Endometrial microvascular endothelial cells (primary cell): Measurements from ENCODE around the gene CALML3. TPM values are rescaled to one million over a fixed set of nuclear protein-coding genes. Genes with fewer than 3 reads are reported as not detected.
"Not testable (repeated sequence)": the region's sequence is repeated elsewhere in the genome, so short reads cannot be mapped to it uniquely, and the experiment has no call there.

Experiments used
- in situ Hi-C: cut with HindIII; loops from 2 replicates; pipeline ENCODE4 v1.10.0; 2017; ENCODE audit warnings: low sequenced_read_pairs, low pct_unique_long_range_greater_than_20kb; ENCODE audit errors: inconsistent ontology term
- total RNA-seq: library from RNA; depleted of rRNA; stranded (reverse); fragments of >200 nt; gene quantifications from one replicate; pipeline ENCODE4 v1.2.3, GENCODE V29; 2015; ENCODE audit errors: inconsistent ontology term

The CALML3 gene
- not detected for total RNA-seq

DNA sequence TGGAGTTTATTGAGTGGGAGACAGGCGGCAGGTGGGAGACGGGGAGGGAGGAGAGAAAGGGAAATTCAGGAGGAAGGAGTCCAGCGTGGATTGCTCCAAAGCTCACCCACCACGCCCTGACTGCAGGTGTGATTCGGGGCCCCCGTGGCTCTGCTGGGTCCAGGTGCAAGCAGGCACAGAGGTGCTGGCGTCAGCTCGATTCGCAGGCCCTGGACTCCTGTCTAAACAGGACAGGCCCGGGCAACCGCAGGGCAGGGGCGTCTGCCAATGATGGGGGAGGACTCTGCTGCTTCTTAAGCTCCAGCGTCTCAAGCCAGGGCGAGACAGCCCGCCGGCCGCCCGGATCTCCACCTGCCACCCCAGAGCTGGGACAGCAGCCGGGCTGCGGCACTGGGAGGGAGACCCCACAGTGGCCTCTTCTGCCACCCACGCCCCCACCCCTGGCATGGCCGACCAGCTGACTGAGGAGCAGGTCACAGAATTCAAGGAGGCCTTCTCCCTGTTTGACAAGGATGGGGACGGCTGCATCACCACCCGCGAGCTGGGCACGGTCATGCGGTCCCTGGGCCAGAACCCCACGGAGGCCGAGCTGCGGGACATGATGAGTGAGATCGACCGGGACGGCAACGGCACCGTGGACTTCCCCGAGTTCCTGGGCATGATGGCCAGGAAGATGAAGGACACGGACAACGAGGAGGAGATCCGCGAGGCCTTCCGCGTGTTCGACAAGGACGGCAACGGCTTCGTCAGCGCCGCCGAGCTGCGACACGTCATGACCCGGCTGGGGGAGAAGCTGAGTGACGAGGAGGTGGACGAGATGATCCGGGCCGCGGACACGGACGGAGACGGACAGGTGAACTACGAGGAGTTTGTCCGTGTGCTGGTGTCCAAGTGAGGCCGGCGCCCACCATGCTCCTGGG lies at the start of gene CALML3:
CALML3 (plus strand) TSS at position 321 of the 920 bp plus-strand sequence; CDS start at position 446, 125 bp downstream.
- in situ Hi-C loops, result no loop called here

DNA sequence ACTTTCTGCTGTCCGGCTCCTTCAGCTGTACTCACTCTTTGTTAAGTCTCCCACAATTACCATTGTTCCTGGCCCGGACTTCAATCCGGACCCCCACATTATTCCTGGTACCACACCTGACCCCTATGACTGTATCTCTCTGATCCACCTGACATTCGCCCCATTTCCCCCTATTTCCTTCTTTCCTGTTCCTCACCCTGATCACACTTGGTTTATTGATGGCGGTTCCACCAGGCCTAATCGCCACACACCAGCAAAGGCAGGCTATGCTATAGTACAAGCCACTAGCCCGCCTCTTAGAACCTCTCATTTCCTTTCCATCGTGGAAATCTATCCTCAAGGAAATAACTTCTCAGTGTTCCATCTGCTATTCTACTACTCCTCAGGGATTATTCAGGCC lies 49.7 kb upstream of the CALML3 start:
- in situ Hi-C loops, result not testable (repeated sequence)

DNA sequence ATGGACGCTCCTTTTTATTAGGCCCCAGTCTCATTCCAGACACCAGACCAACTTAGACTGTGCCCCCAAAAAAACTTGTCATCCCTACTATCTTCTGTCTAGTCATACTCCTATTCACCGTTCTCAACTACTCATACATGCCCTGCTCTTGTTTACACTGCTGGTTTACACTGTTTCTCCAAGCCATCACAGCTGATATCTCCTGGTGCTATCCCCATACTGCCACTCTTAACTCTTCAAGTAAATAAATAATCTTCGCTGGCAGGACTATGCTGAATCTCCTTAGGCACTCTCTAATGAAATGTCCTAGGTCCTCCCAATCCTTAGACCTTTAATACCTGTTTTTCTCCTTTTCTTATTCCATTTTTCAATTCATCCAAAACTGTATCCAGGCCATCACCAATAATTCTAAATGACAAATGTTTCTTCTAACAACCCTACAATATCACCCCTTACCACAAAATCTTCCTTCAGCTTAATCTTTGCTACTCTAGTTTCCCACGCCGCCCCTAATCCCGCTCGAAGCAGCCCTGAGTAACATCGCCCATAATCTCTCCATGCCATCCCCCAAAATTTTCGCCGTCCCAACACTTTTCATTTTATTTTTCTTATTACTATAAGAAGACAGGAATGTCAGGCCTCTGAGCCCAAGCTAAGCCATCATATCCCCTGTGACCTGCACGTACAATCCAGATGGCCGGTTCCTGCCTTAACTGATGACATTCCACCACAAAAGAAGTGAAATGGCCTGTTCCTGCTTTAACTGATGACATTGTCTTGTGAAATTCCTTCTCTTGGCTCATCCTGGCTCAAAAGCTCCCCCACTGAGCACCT lies 48.6 kb upstream of the CALML3 start:
- in situ Hi-C loops, result not testable (repeated sequence)

DNA sequence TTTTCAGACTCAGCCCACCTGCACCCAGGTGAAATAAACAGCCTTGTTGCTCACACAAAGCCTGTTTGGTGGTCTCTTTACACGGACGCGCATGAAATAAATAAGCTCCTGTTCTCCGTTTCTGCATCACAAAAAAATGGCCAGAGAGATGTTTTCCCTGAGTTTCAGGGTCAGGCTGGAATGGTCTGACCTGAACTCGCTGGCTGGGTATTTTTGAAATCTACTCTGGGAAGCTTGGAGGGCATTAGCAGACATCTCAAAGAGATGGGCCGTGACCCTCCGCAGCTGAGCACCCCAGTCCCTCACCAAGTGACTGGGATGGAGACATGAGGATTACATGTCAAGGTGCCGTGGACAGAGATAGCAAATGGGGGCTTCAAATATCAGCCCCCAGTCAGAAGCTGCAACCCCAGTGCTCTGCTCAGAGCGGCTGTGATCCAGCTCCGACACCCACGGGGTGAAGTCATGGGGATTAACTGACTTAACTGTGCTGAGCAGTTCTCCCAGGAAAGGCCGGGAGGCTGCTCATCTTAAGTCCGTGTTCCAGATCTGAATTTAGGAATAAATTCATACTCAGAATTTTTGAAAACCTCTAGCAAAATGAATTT lies 47.7 kb upstream of the CALML3 start:
- in situ Hi-C loops, result no loop called here

DNA sequence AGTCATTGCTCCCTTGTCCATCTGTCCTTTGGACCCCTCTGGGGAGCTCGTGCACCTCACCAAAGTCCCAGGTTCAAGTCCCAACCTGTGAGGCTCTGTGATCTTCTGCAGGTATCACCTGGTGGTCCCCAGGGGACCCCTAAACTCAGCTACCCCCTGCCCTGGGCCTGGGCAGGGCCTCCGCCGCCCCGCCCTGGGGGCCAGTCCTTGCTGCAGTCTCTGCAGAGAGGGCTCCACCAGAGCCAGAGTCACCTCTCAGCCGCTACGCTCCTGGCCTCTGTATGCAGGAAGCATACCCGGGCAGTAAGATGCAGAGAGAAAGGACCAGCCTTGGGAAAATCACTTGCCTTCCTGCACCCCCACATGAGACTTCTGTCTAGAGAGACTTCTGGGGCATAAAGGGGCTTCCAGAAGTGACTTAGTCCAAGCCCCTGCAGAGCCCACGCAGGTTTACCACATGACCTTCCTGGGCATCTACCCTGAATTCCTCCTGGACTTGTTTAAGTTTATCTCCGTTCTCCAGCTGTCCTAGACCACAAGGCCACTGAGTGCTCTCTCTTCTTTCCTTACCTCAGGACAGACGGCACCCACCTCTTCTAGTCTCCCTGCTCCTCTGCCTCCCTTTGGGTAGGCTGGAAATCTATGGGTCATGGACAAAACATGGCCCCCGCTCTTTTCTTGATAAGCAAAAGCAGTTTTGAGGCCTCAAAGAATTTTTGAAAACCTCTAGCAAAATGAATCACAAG lies 46.6 kb upstream of the CALML3 start:
- in situ Hi-C loops, result no loop called here

DNA sequence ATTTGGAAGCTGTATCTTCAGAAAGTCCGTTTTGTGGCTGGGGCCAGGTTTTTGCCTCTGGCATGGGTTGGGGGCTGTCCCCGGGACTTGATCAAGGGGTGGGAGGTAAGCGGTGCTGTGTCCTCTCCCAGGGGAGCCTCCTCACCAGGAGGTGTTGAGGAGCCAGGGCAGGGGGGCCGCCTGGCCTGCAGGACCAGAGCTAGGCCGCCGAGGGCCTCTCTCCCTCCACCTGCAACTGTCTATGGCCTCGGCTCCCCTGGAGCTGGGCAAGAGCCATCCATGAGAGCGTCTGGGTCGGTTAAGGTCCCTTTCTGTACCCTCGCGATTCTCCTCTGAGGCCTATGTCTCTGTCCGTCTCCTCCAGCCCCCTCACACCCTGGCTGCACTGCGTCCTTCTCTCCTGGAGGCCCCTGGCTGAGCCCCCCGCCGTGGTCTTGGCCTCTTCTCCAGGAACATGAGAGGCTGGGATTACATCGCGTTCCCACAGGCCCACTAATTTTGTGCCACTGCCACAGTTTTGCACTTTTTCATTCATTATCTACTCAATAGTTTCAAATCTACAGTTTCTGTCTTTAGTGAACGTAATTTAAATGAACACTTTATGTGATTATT lies 46.0 kb upstream of the CALML3 start:
- in situ Hi-C loops, result no loop called here

DNA sequence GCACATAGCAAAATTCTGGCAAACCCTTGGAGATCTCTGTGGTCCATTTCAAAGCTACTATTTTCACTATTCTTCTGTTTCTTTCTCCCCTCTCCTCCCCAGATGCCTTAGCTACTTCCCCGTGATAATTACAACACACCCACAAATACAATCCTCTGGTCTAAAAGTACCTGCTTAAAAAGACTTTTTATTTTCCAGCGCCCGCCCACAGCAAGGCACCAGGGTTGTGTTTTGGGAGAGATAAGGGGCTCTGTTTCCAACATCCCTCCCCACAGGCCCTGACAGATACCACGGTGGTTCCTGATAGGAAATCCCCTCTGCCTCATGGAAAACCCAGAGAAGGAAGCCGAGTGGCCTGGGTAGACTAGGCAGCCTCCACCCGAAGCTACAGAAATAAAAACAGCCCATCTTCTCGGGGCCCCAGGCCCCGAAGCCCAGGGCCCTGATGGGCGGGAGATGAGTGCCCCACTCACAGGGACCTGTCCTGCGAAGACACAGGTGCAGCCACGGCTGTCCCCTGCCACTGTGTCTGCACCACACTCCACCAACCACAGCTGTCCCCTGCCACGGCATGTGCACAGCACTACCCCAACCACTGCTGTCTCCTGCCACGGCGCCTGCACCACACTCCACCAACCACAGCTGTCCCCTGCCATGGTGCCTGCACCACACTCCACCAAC lies 45.1 kb upstream of the CALML3 start:
- in situ Hi-C loops, result no loop called here

DNA sequence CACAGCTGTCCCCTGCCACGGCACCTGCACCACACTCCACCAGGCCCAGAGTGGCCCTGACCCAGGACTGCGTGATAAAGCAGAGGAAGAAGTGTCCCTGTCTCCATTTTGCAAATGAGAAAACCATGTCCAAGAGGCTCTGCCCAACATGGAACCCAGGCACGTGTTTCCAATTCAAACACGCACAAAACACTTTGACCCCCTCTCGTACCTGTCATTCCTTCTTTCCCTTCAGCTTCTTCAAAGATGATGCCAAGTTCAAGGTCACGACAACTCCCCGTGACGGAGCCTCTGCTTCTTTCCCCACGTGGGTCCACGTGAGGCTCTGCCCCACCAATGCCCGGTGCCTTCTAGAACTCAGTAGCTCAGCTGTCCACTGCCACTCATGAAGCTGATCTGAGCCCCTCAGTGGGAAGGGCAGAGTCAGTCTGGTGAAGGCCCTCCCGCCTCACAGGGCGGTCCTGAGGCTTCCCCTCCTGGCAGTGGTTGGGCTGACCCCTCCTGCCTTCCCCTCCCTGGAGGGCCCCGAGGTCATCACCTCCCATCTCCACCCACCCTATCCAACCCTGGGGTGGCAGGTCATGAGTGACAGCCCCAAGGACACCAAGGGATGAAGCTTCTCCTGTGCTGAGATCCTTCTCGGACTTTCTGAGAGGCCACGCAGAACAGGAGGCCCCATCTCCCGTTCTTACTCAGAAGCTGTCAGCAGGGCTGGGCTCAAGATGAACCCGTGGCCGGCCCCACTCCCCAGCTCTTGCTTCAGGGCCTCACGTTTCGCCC lies 44.4 kb upstream of the CALML3 start:
- in situ Hi-C loops, result no loop called here

DNA sequence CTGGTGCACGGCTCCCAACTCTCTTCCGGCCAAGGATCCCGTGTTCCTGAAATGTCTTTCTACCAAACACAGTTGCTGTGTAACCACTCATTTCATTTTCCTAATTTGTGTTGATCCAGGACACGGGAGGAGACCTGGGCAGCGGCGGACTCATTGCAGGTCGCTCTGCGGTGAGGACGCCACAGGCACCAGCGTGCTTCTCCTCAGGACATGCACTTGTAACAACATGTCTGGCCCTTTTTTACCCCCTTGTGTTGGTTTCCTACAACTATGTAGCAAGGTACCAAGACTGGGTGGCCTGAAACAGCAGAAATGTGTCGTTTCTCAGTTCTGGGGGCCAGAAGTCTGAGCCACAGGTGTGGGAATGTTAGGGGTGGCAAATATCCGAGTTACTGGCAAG lies 43.6 kb upstream of the CALML3 start:
- in situ Hi-C loops, result no loop called here

DNA sequence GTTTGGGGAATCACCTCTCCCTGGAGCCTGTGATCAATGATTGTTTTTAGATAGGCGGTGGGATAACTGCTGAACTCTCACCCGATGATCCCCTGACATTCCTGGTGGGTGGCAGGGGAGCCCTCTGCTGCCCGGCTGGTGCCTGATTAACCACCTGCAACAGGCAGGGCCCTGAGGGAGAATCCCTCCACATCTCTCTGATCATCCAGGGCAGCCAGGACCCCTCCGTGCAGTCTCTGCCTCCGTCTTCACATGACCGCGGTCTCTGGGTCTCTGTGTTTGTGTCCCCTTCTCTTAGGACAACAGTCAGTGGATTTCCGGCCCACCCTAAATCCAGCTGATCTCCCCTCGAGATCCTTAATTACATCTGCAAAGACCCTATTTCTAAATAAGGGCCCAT lies 42.7 kb upstream of the CALML3 start:
- in situ Hi-C loops, result no loop called here

DNA sequence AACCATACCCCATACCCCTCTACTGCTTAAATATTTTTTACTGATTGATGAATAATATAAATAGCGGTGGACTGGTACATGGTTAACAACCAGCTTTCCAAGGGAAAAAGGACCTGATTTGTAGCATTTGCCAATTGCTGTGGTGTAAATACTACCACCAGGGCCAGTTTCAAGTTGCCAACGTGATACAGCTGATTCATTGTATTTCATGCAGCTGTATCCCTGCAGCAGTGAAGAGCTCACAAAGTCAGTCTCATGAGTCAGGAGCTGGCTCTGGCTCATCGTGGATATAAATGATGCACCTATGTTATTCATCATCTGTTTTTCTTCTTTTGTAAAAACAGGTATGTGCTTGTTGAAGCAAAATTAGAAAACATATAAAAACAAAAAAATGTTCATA lies 40.6 kb upstream of the CALML3 start:
- in situ Hi-C loops, result no loop called here

DNA sequence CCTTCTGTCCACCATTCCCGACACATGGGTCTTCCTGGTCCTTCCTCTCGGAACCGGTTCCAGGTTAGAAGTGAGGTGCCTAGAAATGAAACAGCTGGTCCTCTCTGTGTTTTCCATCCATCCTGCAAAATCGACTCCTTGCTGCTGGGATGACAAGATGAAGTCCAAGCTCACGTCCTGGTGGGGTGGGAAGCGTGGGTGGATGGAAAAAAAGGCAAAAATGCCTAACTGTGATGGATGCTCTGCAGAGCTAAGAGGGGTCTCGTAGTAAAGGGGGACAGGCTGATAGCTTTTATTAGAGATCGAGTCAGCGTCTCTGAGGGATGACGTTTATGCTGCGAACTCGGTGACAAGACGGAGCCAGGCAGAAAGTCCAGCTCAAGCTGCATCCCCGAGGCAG lies 39.5 kb upstream of the CALML3 start:
- in situ Hi-C loops, result no loop called here

DNA sequence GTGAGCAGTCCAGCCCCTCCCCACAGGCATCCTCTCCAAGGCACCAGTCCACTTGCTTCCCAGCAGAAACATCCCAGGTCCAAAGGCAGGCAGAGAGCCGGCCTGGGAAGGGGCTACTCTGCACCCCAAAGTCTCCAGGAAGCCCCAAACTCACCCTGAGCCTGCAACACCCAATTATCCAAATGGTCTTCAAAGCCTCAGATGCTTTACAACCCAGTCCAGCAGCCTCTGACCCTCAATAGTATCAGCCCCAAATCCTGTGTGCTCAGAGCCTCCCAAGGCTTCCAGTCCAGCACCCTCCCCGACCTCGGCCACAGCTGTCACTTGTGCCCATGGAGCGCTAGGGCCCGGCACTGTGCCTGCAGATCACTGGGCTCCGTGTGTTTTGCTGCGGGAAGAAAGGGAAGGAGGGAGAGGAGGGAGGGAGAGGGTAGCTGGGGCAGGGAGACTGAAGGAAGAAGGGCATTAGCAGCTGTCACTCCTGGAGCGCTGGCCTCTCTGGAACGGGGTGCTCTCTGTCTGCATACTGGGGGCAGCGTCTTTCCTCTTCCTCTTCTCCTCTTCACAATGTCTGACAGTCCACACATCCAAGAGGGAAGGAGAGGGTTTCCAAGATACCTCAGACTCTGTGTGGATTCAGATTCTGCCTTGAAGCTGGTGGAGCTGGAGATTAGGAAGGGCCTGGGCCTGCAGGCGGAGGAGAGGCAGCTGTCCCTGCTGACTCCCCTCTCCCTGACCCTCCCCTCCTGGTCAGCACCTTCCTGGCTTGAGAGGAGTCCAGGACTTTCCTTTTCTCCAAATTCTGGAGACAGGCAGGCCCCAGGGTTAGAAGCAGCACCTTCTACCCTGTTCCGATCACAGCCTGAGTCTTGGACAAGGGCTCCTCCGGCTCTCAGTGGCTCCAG lies 38.6 kb upstream of the CALML3 start:
- in situ Hi-C loops, result no loop called here

DNA sequence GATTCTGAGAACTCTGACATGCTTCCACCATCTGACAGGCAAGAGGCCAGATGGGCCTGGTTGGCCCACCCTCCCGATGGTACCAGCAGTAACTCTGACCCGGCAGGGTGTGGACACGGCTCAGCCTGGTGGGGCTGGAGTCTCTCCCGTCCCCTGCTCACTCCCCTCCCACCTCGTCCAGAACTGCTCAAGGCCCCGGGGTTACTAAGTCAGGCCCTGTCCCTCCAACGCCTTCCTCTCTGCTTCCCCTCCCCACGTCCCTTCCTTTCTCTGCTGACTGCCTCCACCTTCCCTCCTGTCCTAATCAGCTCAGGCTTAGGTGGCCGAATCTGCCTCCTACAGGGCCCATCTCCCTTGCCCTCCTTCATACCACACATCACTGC lies 37.9 kb upstream of the CALML3 start:
- in situ Hi-C loops, result no loop called here

DNA sequence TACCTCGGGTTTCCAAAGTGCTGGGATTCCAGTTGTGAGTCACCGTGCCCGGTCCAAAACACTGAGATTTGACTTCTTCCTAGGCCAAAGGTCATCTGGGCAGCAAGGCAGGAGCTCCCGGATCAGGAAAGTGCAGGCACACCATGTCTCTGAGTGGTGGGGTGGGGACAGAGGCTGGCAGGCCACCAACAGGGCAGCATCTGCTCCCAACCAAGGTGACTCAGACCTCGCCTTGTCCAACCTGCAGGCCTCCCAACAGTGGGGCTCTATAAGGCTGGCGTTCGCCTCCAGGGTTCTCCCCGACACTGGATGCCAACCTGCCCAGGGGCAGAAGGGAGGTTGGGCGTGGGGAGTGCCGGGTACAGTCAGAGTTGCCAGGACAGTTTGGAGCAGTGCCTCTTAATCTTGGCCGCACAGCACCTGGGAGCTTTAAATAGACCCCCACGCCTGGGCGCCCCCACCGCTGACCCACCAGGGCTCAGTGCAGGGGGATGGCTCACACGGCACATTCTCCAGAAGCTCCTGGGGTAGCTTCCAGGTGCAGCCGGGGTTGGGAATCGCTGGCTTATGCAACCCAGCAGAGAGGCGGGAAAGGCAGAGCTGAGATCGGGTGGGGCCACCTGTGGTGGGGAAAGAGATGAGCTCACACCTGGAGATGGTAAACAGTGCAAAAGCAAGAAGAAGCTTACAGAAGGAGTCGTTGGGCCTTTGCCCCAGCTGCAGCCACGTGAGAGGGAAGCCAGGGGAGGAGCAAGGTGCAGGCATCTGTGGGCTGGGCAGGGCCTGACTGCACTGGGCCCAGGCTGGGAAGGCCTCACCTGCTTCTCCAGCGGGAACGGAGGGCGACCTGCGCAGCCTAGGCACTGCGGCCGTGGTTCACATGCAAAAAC lies 36.2 kb upstream of the CALML3 start:
- in situ Hi-C loops, result no loop called here
